Vagina (tissue), 2 donors: Measurements from ENCODE around the gene CREG1.

Experiments used
- POLR2A ChIP-seq, 2 donors: fragments of 450-650 bp; IDR thresholded peaks; one replicate each; pipeline ENCODE4 v1.6.1; 2017; ENCODE audit warnings: antibody characterized with exemption in 2 of 2, mild to moderate bottlenecking in 2 of 2, moderate library complexity in 2 of 2
- POLR2AphosphoS5 ChIP-seq, 2 donors: sonication (generic); formaldehyde crosslinking; IDR thresholded peaks; one replicate each; pipeline ENCODE4 v1.9.0; 2017; ENCODE audit warnings: antibody characterized with exemption in 2 of 2, mild to moderate bottlenecking in 2 of 2, low read depth in 1 of 2; ENCODE audit not compliant: insufficient read depth in 1 of 2
- TF ChIP-seq, protein P1 (sequence below), 3 experiments: fragments of 450-650 bp in 2 of 3; fragments of 200-600 bp in 1 of 3; sonication (generic) in 1 of 3; IDR thresholded peaks; one replicate each; pipeline ENCODE4 v1.5.1; 2017 to 2019; ENCODE audit warnings: antibody characterized with exemption in 3 of 3, mild to moderate bottlenecking in 2 of 3, moderate library complexity in 2 of 3

DNA sequence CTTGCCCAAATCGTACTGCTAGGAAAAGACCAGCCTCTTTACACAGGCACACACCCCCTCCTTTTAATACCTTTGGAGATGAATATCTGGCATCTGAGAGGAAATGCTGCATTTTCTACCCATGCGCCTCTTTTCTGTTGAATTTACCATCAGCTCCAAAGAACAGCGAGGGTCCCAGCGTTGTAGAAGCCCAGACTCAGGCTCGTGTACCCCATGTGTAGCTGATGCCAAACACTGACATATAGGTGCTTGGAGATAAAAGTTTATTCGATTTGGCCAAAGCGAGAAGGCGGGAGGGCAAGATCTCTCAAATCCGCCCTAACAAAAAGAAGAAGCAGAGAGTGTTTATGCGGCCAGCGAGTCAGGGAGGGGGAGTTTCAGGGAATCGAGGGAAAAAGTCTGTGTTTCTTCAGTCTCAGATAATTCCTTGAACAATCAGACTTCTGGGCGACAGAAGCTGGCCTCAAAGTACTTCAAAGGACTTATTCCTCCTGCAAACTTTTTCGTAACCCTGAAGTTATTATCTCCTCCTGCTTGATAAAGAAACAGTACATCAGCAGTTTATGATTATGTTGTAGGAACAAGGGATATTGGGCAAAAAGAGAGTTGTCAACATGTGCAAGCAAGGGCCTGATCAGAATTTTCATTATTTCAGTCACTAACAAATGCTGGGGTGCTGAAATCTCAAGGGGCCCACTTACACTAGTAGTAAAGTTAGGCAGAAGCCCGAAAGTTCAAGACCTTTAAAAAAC lies 642 bp upstream of the CREG1 start:
- TF ChIP-seq, protein P1, sequence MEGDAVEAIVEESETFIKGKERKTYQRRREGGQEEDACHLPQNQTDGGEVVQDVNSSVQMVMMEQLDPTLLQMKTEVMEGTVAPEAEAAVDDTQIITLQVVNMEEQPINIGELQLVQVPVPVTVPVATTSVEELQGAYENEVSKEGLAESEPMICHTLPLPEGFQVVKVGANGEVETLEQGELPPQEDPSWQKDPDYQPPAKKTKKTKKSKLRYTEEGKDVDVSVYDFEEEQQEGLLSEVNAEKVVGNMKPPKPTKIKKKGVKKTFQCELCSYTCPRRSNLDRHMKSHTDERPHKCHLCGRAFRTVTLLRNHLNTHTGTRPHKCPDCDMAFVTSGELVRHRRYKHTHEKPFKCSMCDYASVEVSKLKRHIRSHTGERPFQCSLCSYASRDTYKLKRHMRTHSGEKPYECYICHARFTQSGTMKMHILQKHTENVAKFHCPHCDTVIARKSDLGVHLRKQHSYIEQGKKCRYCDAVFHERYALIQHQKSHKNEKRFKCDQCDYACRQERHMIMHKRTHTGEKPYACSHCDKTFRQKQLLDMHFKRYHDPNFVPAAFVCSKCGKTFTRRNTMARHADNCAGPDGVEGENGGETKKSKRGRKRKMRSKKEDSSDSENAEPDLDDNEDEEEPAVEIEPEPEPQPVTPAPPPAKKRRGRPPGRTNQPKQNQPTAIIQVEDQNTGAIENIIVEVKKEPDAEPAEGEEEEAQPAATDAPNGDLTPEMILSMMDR (IDR thresholded peaks at IDR 0.05) = no peak
- TF ChIP-seq POLR2A (IDR thresholded peaks at IDR 0.05) = no peak
- TF ChIP-seq POLR2AphosphoS5 (IDR thresholded peaks at IDR 0.05; ENCODE audit: insufficient read depth in 1 of 2, low read depth in 1 of 2) = peak in 1 of 2 donors; percentile 6
